H9 (cell line): ENCODE data around the gene PPM1H. TPM values are rescaled to one million over a fixed set of nuclear protein-coding genes. Genes with fewer than 3 reads are reported as not detected.

ENCODE experiments used
- DNase-seq: peaks from one replicate; pipeline ENCODE4 v3.0.0-alpha.2; 2017
- H2AFZ ChIP-seq: one replicate; pipeline ENCODE4 v1.6.1; 2013; ENCODE audit warnings: mild to moderate bottlenecking, low read length, control low read depth, moderate library complexity
- H2AK5ac ChIP-seq: 2 replicates; pipeline ENCODE4 v1.6.1; 2013; ENCODE audit warnings: low read length, control low read depth, mixed read lengths; ENCODE audit not compliant: insufficient read length
- H2BK120ac ChIP-seq: one replicate; pipeline ENCODE4 v1.6.1; 2013; ENCODE audit warnings: low read depth, mild to moderate bottlenecking, low read length, control low read depth, inconsistent platforms; ENCODE audit not compliant: poor library complexity, severe bottlenecking
- H2BK12ac ChIP-seq: 2 replicates; pipeline ENCODE4 v1.6.1; 2013; ENCODE audit warnings: low read length, control low read depth, mixed read lengths, low read depth; ENCODE audit not compliant: insufficient read length
- H2BK15ac ChIP-seq: 2 replicates; pipeline ENCODE4 v1.6.1; 2013; ENCODE audit warnings: low read depth, low read length, control low read depth
- H2BK20ac ChIP-seq: one replicate; pipeline ENCODE4 v1.6.1; 2013; ENCODE audit warnings: low read depth, mild to moderate bottlenecking, low read length, control low read depth, inconsistent platforms; ENCODE audit not compliant: poor library complexity, severe bottlenecking
- H2BK5ac ChIP-seq: 2 replicates; pipeline ENCODE4 v1.6.1; 2013; ENCODE audit warnings: low read length, control low read depth, mixed read lengths; ENCODE audit not compliant: insufficient read length
- H3K14ac ChIP-seq: 2 replicates; pipeline ENCODE4 v1.6.1; 2013; ENCODE audit warnings: low read length, control low read depth; ENCODE audit not compliant: insufficient read depth
- H3K18ac ChIP-seq: 2 replicates; pipeline ENCODE4 v1.6.1; 2013; ENCODE audit warnings: low read depth, mild to moderate bottlenecking, mixed read lengths, low read length, control low read depth; ENCODE audit not compliant: insufficient read length
- H3K23ac ChIP-seq: 2 replicates; pipeline ENCODE4 v1.6.1; 2013; ENCODE audit warnings: low read length, control low read depth, mixed read lengths, low read depth; ENCODE audit not compliant: insufficient read length
- H3K23me2 ChIP-seq: 2 replicates; pipeline ENCODE4 v1.6.1; 2013; ENCODE audit warnings: low read depth, mild to moderate bottlenecking, mixed read lengths, low read length, control low read depth; ENCODE audit not compliant: insufficient read length, poor library complexity, severe bottlenecking
- H3K27ac ChIP-seq: 2 replicates; pipeline ENCODE4 v1.5.1; 2013; ENCODE audit warnings: low read length, control low read depth, mixed read lengths, low read depth; ENCODE audit not compliant: insufficient read length
- H3K27me3 ChIP-seq: 2 replicates; pipeline ENCODE4 v1.6.1; 2013; ENCODE audit warnings: low read length, control low read depth, inconsistent platforms; ENCODE audit not compliant: insufficient read depth
- H3K4ac ChIP-seq: 2 replicates; pipeline ENCODE4 v1.6.1; 2013; ENCODE audit warnings: low read depth, mild to moderate bottlenecking, control low read depth, inconsistent platforms, low read length, moderate library complexity
- H3K4me1 ChIP-seq: 2 replicates; pipeline ENCODE4 v1.6.1; 2013; ENCODE audit warnings: low read length, control low read depth, inconsistent platforms; ENCODE audit not compliant: insufficient read depth
- H3K4me2 ChIP-seq: 2 replicates; pipeline ENCODE4 v1.6.1; 2013; ENCODE audit warnings: low read length, control low read depth, mixed read lengths; ENCODE audit not compliant: insufficient read length, insufficient read depth
- H3K56ac ChIP-seq: 2 replicates; pipeline ENCODE4 v1.6.1; 2013; ENCODE audit warnings: low read depth, mild to moderate bottlenecking, mixed read lengths, low read length, control low read depth; ENCODE audit not compliant: insufficient read length
- H3K79me1 ChIP-seq: 2 replicates; pipeline ENCODE4 v1.6.1; 2013; ENCODE audit warnings: low read depth, mild to moderate bottlenecking, moderate library complexity, low read length, control low read depth, inconsistent platforms; ENCODE audit not compliant: insufficient read depth, poor library complexity, severe bottlenecking
- H3K79me2 ChIP-seq: 2 replicates; pipeline ENCODE4 v1.6.1; 2013; ENCODE audit warnings: low read length, control low read depth, inconsistent platforms; ENCODE audit not compliant: insufficient read depth
- H3K9ac ChIP-seq: 2 replicates; pipeline ENCODE4 v1.6.1; 2013; ENCODE audit warnings: low read length, control low read depth, mixed read lengths; ENCODE audit not compliant: insufficient read length; ENCODE audit errors: extremely low read depth
- H3K9me3 ChIP-seq: one replicate; pipeline ENCODE4 v1.6.1; 2013; ENCODE audit warnings: low read depth, low read length, inconsistent platforms; ENCODE audit not compliant: control insufficient read depth
- H3T11ph ChIP-seq: one replicate; pipeline ENCODE4 v1.6.1; 2013; ENCODE audit warnings: mild to moderate bottlenecking, low read length, control low read depth, inconsistent platforms
- H4K20me1 ChIP-seq: one replicate; pipeline ENCODE4 v1.6.1; 2013; ENCODE audit not compliant: control insufficient read depth, insufficient read length, insufficient read depth
- H4K5ac ChIP-seq: 2 replicates; pipeline ENCODE4 v1.6.1; 2013; ENCODE audit warnings: low read depth, mild to moderate bottlenecking, mixed read lengths, low read length, control low read depth; ENCODE audit not compliant: insufficient read length
- H4K8ac ChIP-seq: replicated peaks from 2 replicates; pipeline ENCODE4 v1.6.1; 2013; ENCODE audit warnings: low read length, control low read depth, mixed read lengths, low read depth; ENCODE audit not compliant: insufficient read length
- H4K91ac ChIP-seq: 2 replicates; pipeline ENCODE4 v1.6.1; 2013; ENCODE audit warnings: low read depth, mild to moderate bottlenecking, moderate library complexity, mixed read lengths, low read length, control low read depth; ENCODE audit not compliant: insufficient read length
- H3K27ac Mint-ChIP-seq, 3 experiments: 2 replicates in 2 of 3; 3 replicates in 1 of 3; pipeline ENCODE4 v1.8.0; 2020 to 2021; ENCODE audit warnings: mixed read lengths in 3 of 3, mild to moderate bottlenecking in 1 of 3, moderate library complexity in 1 of 3
- H3K27me3 Mint-ChIP-seq: 2 replicates; pipeline ENCODE4 v1.8.0; 2021; ENCODE audit warnings: low read depth, mild to moderate bottlenecking, moderate library complexity, mixed read lengths
- H3K36me3 Mint-ChIP-seq, 3 experiments: 2 replicates in 2 of 3; 3 replicates in 1 of 3; pipeline ENCODE4 v1.8.0; 2020 to 2021; ENCODE audit warnings: low read depth in 3 of 3, mixed read lengths in 3 of 3; ENCODE audit not compliant: insufficient read depth in 1 of 3
- H3K4me1 Mint-ChIP-seq, 2 experiments: 2 replicates each; pipeline ENCODE4 v1.8.0; 2020; ENCODE audit warnings: mixed read lengths in 2 of 2
- H3K4me3 Mint-ChIP-seq, 2 experiments: 2 replicates in 1 of 2; 3 replicates in 1 of 2; pipeline ENCODE4 v1.8.0; 2020 to 2021; ENCODE audit warnings: mild to moderate bottlenecking in 2 of 2, mixed read lengths in 2 of 2, moderate library complexity in 1 of 2
- H3K9me3 Mint-ChIP-seq, 2 experiments: 2 replicates in 1 of 2; 3 replicates in 1 of 2; pipeline ENCODE4 v1.8.0; 2020; ENCODE audit warnings: mild to moderate bottlenecking in 2 of 2, mixed read lengths in 2 of 2, moderate library complexity in 1 of 2
- WGBS: extraction: QIAGEN DNeasy Blood & Tissue Kit; methylation state at CpG from one replicate; pipeline ENCODE4 v1.1.7; 2013; ENCODE audit warnings: missing lambda C conversion rate, low lambda C conversion rate, mixed read lengths; ENCODE audit not compliant: insufficient read length; ENCODE audit errors: extremely low coverage; 5-methylcytosine and 5-hydroxymethylcytosine counted together
- total RNA-seq: library from RNA; stranded (reverse); gene quantifications from 2 replicates; pipeline ENCODE4 v1.2.1, GENCODE V29; 2021
- TF ChIP-seq, protein P1 (sequence below): fragments of 200-600 bp; sonication (generic); conservative IDR thresholded peaks from 3 replicates; pipeline ENCODE4 v1.8.0; 2021; ENCODE audit warnings: antibody characterized with exemption, mild to moderate bottlenecking

The PPM1H gene
- total RNA-seq, 1 experiment from 2014 or later: 22.1 TPM

DNA sequence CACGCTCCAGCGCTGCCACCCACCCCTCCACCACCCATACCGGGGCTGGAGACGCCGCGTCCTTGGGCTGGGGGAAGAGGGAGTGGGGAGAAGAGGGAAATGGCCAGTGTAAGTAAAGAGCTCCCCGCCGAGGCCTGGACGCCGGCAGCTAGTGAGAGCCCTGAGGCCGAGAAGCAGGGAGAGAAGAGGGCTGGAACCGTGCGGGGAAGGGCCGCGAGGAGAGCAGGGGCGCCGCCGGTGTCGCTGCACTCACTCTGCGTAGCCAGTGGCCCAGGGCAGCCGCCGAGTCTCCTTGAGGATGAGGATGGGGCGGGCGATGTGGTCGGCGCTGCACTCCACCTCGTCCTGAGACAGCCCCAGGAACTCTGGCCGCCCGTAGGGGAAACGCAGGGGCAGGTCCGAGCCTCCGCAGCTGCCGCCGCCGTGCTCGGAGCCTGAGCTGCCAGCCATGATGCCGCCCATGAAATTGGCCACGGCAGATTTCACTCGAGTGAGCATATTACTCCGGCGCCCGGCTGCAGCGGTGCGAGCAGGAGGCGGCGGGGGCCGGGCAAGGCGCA is 631 bp downstream of the PPM1H start:
- H3K27me3 Mint-ChIP-seq: no peaks in the 10 kb centered on the region
- Histone ChIP-seq H4K20me1 (peaks cover 2% of the 10 kb centered on the region), H3K14ac (no peak overlapping the region), H2BK5ac (no peak overlapping the region), H3K23ac (no peak overlapping the region), H3T11ph (no peak overlapping the region), H4K8ac (no peak overlapping the region), H4K5ac (no peak overlapping the region), H2BK12ac (no peak overlapping the region), H3K27ac (no peak overlapping the region), H2BK15ac (no peak overlapping the region), H3K9ac (peak overlapping the region; percentile 40), H3K18ac (no peak overlapping the region), H2AFZ (no peak overlapping the region), H3K79me1 (no peaks in the 10 kb centered on the region), H4K91ac (no peak overlapping the region), H2AK5ac (no peak overlapping the region), H3K56ac (no peak overlapping the region), H3K4me2 (peak overlapping the region; percentile 90), H2BK20ac (no peak overlapping the region), H2BK120ac (no peak overlapping the region), H3K4ac (no peak overlapping the region), H3K9me3 (no peaks in the 10 kb centered on the region), H3K27me3 (no peaks in the 10 kb centered on the region), H3K4me1 (peaks cover 6% of the 10 kb centered on the region), H3K23me2 (peaks cover 10% of the 10 kb centered on the region), H3K79me2 (no peaks in the 10 kb centered on the region; the same call in 1 of the 2 replicates)
- peak overlapping the region in 1 of 3 experiments; percentile 95; a peak in 3 of 7 replicates for H3K27ac Mint-ChIP-seq
- peak; percentile 67 for DNase-seq
- H3K36me3 Mint-ChIP-seq: no peaks in the 10 kb centered on the region; a peak in 1 of 7 replicates
- WGBS: no CpG with 5 or more reads among the region's 48 CpGs
- TF ChIP-seq, protein P1, sequence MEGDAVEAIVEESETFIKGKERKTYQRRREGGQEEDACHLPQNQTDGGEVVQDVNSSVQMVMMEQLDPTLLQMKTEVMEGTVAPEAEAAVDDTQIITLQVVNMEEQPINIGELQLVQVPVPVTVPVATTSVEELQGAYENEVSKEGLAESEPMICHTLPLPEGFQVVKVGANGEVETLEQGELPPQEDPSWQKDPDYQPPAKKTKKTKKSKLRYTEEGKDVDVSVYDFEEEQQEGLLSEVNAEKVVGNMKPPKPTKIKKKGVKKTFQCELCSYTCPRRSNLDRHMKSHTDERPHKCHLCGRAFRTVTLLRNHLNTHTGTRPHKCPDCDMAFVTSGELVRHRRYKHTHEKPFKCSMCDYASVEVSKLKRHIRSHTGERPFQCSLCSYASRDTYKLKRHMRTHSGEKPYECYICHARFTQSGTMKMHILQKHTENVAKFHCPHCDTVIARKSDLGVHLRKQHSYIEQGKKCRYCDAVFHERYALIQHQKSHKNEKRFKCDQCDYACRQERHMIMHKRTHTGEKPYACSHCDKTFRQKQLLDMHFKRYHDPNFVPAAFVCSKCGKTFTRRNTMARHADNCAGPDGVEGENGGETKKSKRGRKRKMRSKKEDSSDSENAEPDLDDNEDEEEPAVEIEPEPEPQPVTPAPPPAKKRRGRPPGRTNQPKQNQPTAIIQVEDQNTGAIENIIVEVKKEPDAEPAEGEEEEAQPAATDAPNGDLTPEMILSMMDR: no peak
- no peaks in the 10 kb centered on the region for H3K9me3 Mint-ChIP-seq
- H3K4me3 Mint-ChIP-seq: peak overlapping the region; percentile 97 to 100
- H3K4me1 Mint-ChIP-seq: peaks cover 40 to 45% of the 10 kb centered on the region in 2 experiments
